ENCODE results near the gene DSG2.

DNA sequence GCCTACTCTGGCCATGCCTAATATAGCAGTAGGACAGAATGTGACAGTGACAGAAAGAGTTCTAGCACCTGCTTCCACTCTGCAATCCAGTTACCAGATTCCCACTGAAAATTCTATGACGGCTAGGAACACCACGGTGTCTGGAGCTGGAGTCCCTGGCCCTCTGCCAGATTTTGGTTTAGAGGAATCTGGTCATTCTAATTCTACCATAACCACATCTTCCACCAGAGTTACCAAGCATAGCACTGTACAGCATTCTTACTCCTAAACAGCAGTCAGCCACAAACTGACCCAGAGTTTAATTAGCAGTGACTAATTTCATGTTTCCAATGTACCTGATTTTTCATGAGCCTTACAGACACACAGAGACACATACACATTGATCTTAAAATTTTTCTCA is 48.5 kb downstream of the DSG2 start:
- TF ChIP-seq, protein P1, sequence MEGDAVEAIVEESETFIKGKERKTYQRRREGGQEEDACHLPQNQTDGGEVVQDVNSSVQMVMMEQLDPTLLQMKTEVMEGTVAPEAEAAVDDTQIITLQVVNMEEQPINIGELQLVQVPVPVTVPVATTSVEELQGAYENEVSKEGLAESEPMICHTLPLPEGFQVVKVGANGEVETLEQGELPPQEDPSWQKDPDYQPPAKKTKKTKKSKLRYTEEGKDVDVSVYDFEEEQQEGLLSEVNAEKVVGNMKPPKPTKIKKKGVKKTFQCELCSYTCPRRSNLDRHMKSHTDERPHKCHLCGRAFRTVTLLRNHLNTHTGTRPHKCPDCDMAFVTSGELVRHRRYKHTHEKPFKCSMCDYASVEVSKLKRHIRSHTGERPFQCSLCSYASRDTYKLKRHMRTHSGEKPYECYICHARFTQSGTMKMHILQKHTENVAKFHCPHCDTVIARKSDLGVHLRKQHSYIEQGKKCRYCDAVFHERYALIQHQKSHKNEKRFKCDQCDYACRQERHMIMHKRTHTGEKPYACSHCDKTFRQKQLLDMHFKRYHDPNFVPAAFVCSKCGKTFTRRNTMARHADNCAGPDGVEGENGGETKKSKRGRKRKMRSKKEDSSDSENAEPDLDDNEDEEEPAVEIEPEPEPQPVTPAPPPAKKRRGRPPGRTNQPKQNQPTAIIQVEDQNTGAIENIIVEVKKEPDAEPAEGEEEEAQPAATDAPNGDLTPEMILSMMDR (IDR thresholded peaks at IDR 0.05) = no peak
- TF ChIP-seq POLR2A (IDR thresholded peaks at IDR 0.05; ENCODE audit: low read depth) = no peak

Measured in esophagus muscularis mucosa (tissue), 3 donors.